ENCODE data around the gene SERPINA3. TPM values are rescaled to one million over a fixed set of nuclear protein-coding genes. Genes with fewer than 3 reads are reported as not detected.

SERPINA3 gene
- total RNA-seq, 1 experiment from 2014 or later, result 3.5 TPM

DNA sequence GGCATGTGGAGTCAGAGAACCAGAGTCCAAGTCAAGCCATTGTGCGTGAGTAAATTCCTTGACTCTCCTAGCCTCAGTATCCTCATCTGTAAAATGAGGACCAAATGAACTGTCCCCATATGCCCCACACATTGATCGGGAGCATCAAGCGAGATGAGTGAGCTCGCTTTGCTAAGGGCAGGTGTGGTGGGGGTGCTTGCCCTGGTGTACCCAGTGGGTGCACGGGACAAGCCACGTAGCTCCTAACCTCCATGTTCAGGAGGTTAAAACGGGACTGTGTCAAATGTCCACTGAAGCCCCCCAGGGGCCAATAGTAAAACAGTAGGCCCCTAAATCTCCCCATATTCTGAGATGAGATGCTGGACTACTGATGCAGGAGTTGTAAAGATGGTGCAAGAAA, 60.9 kb downstream of the SERPINA3 start (continued):
- TF ChIP-seq, protein P1, sequence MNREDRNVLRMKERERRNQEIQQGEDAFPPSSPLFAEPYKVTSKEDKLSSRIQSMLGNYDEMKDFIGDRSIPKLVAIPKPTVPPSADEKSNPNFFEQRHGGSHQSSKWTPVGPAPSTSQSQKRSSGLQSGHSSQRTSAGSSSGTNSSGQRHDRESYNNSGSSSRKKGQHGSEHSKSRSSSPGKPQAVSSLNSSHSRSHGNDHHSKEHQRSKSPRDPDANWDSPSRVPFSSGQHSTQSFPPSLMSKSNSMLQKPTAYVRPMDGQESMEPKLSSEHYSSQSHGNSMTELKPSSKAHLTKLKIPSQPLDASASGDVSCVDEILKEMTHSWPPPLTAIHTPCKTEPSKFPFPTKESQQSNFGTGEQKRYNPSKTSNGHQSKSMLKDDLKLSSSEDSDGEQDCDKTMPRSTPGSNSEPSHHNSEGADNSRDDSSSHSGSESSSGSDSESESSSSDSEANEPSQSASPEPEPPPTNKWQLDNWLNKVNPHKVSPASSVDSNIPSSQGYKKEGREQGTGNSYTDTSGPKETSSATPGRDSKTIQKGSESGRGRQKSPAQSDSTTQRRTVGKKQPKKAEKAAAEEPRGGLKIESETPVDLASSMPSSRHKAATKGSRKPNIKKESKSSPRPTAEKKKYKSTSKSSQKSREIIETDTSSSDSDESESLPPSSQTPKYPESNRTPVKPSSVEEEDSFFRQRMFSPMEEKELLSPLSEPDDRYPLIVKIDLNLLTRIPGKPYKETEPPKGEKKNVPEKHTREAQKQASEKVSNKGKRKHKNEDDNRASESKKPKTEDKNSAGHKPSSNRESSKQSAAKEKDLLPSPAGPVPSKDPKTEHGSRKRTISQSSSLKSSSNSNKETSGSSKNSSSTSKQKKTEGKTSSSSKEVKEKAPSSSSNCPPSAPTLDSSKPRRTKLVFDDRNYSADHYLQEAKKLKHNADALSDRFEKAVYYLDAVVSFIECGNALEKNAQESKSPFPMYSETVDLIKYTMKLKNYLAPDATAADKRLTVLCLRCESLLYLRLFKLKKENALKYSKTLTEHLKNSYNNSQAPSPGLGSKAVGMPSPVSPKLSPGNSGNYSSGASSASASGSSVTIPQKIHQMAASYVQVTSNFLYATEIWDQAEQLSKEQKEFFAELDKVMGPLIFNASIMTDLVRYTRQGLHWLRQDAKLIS (CRISPR knock-in tag; IDR thresholded peaks at IDR 0.05; ENCODE audit: borderline replicate concordance), result no peak
- TF ChIP-seq, protein P2, sequence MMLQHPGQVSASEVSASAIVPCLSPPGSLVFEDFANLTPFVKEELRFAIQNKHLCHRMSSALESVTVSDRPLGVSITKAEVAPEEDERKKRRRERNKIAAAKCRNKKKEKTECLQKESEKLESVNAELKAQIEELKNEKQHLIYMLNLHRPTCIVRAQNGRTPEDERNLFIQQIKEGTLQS (CRISPR knock-in tag; conservative IDR thresholded peaks at IDR 0.05), result no peak
- TF ChIP-seq NFATC4 (CRISPR knock-in tag; IDR thresholded peaks at IDR 0.05) (no peak), ETV6 (CRISPR knock-in tag; IDR thresholded peaks at IDR 0.05) (no peak), ZNF121 (CRISPR knock-in tag; IDR thresholded peaks at IDR 0.05) (no peak), ATF1 (CRISPR knock-in tag; IDR thresholded peaks at IDR 0.05) (no peak), ZNF232 (CRISPR knock-in tag; IDR thresholded peaks at IDR 0.05) (no peak)

Other genes with a start within 250 kb of the SERPINA3 start
- not detected in 3 replicates for gene SERPINA2, start 245.7 kb upstream of the SERPINA3 start, total RNA-seq (2021)
- gene SERPINA1, start 223.8 kb upstream of the SERPINA3 start, total RNA-seq (2021), result 5.1 to 7.2 TPM (median 6.8 TPM) in 3 replicates
- 0.34 to 0.53 TPM (median 0.46 TPM) in 3 replicates for gene SERPINA11, start 159.6 kb upstream of the SERPINA3 start, total RNA-seq (2021)
- gene SERPINA9, start 136.2 kb upstream of the SERPINA3 start, total RNA-seq (2021), result not detected in 3 replicates
- not detected in 3 replicates for gene SERPINA12, start 102.9 kb upstream of the SERPINA3 start, total RNA-seq (2021)
- 0.14 to 0.25 TPM in 2 of 3 replicates, not detected in the other for gene SERPINA4, start 50.9 kb upstream of the SERPINA3 start, total RNA-seq (2021)
- 1.5 to 3.2 TPM (median 2.2 TPM) in 3 replicates for gene SERPINA5, start 31.0 kb upstream of the SERPINA3 start, total RNA-seq (2021)
- 1.6 to 4.4 TPM (median 2.0 TPM) in 3 replicates for gene GSC, start 157.7 kb downstream of the SERPINA3 start, total RNA-seq (2021)